HEK293T (cell line): ENCODE data around the gene METTL25B.

Experiments used
- ARNT ChIP-seq: fragments of 450-650 bp; IDR thresholded peaks from 2 replicates; pipeline ENCODE4 v1.6.1; 2017; ENCODE audit warnings: mild to moderate bottlenecking
- BHLHE40 ChIP-seq: fragments of 450-650 bp; IDR thresholded peaks from 2 replicates; pipeline ENCODE4 v1.6.1; 2016; ENCODE audit warnings: mild to moderate bottlenecking, moderate library complexity, borderline replicate concordance
- FOXA1 ChIP-seq: fragments of 450-650 bp; IDR thresholded peaks from 2 replicates; pipeline ENCODE4 v1.6.1; 2016; ENCODE audit warnings: mild to moderate bottlenecking
- FOXK2 ChIP-seq: fragments of 450-650 bp; IDR thresholded peaks from 2 replicates; pipeline ENCODE4 v1.6.1; 2016; ENCODE audit warnings: mild to moderate bottlenecking
- FOXM1 ChIP-seq: fragments of 450-650 bp; IDR thresholded peaks from 2 replicates; pipeline ENCODE4 v1.6.1; 2017; ENCODE audit warnings: mild to moderate bottlenecking, borderline replicate concordance
- HDGF ChIP-seq: fragments of 450-650 bp; IDR thresholded peaks from 2 replicates; pipeline ENCODE4 v1.6.1; 2017; ENCODE audit warnings: antibody characterized with exemption, borderline replicate concordance
- L3MBTL2 ChIP-seq: fragments of 450-650 bp; conservative IDR thresholded peaks from 2 replicates; pipeline ENCODE4 v1.6.1; 2016; ENCODE audit warnings: mild to moderate bottlenecking
- NFRKB ChIP-seq: fragments of 450-650 bp; IDR thresholded peaks from 2 replicates; pipeline ENCODE4 v1.6.1; 2016; ENCODE audit warnings: mild to moderate bottlenecking, moderate library complexity
- PKNOX1 ChIP-seq: fragments of 450-650 bp; IDR thresholded peaks from 2 replicates; pipeline ENCODE4 v1.6.1; 2016
- SP1 ChIP-seq: fragments of 450-650 bp; IDR thresholded peaks from 2 replicates; pipeline ENCODE4 v1.6.1; 2017
- SUZ12 ChIP-seq: fragments of 450-650 bp; IDR thresholded peaks from 2 replicates; pipeline ENCODE4 v1.6.1; 2016; ENCODE audit warnings: mild to moderate bottlenecking
- ZNF384 ChIP-seq: fragments of 450-650 bp; IDR thresholded peaks from 2 replicates; pipeline ENCODE4 v1.6.1; 2016

DNA sequence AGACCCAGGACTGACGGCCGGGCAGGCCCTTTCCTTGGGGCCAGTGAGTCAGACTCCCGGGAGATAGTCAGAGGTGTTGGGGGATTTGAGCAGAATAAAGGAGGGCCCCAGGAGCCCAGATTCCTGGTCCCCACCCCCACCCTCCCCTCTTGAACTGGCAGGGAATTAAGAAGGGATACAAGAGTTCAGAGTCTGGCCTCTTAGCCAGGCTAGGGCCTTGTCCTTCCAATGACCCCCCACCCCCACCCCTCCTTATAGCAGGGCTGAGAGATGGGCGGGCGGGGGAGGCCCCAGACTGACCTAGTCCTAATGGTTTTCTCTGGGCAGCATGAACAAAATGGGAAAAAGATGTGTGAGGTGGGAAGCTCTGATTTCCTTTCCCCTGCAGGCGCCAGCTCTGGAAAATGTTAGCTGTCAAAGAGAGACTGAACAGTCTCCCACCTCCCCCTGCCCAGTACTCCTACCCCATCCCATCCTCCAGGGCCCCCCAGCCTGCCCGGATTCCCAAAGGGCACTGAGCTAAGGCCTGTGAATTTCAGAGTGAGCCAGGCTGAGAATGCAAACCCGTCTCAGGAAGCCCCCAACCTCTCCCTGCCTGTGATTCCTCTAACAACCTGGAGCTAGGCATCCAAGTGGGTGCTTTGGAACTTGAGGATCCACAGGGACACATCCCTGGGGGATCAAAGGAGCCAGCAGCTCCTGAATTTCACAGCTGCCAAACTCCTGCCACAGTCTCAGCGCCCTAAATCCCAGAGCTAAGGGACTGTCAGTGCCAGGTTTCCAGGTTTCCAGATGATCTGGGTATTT lies 17.1 kb upstream of the METTL25B start:
- TF ChIP-seq SP1, result no peak
- TF ChIP-seq FOXA1, result no peak
- TF ChIP-seq PKNOX1, result no peak
- TF ChIP-seq FOXM1, result no peak
- no peak for TF ChIP-seq BHLHE40
- no peak for TF ChIP-seq SUZ12
- no peak for TF ChIP-seq ARNT
- no peak for TF ChIP-seq L3MBTL2
- no peak for TF ChIP-seq ZNF384
- no peak for TF ChIP-seq HDGF
- TF ChIP-seq FOXK2, result no peak
- TF ChIP-seq NFRKB, result no peak
